HFFc6 (cell line): ENCODE data around the gene ZNF341. TPM values are rescaled to one million over a fixed set of nuclear protein-coding genes. Genes with fewer than 3 reads are reported as not detected.

Source experiments
- DNase-seq: peaks from one replicate; pipeline ENCODE4 v3.0.0-alpha.2; 2018
- H3K27ac Mint-ChIP-seq: 2 replicates; pipeline ENCODE4 v1.8.0; 2020; ENCODE audit warnings: mild to moderate bottlenecking, mixed read lengths
- H3K27me3 Mint-ChIP-seq: 2 replicates; pipeline ENCODE4 v1.8.0; 2021; ENCODE audit warnings: mild to moderate bottlenecking, moderate library complexity, mixed read lengths; ENCODE audit not compliant: insufficient read depth
- H3K36me3 Mint-ChIP-seq: 2 replicates; pipeline ENCODE4 v1.8.0; 2021; ENCODE audit warnings: low read depth, mixed read lengths
- H3K4me1 Mint-ChIP-seq: 2 replicates; pipeline ENCODE4 v1.8.0; 2020; ENCODE audit warnings: low read depth, mixed read lengths
- H3K4me3 Mint-ChIP-seq: 2 replicates; pipeline ENCODE4 v1.8.0; 2020; ENCODE audit warnings: mild to moderate bottlenecking, moderate library complexity, mixed read lengths
- H3K9me3 Mint-ChIP-seq: 2 replicates; pipeline ENCODE4 v1.8.0; 2020; ENCODE audit warnings: mild to moderate bottlenecking, mixed read lengths
- total RNA-seq, 6 experiments: library from RNA; stranded (reverse); fragmentation: NEBNext Ultra II Directional; extraction: Animal tissue kit (Norgen Biotek cat#: 25700); gene quantifications; 2 replicates in 1 of 6; 3 replicates in 5 of 6; pipeline ENCODE4 v1.2.3, GENCODE V29; 2021
- TF ChIP-seq, protein P1 (sequence below): fragments of 200-600 bp; sonication (generic); IDR thresholded peaks from 2 replicates; pipeline ENCODE4 v1.5.0; 2021; ENCODE audit warnings: antibody characterized with exemption, mild to moderate bottlenecking

The ZNF341 gene
- total RNA-seq, 6 experiments from 2014 or later: 3.2 to 4.1 (median 3.6) TPM

- TF ChIP-seq, protein P1, sequence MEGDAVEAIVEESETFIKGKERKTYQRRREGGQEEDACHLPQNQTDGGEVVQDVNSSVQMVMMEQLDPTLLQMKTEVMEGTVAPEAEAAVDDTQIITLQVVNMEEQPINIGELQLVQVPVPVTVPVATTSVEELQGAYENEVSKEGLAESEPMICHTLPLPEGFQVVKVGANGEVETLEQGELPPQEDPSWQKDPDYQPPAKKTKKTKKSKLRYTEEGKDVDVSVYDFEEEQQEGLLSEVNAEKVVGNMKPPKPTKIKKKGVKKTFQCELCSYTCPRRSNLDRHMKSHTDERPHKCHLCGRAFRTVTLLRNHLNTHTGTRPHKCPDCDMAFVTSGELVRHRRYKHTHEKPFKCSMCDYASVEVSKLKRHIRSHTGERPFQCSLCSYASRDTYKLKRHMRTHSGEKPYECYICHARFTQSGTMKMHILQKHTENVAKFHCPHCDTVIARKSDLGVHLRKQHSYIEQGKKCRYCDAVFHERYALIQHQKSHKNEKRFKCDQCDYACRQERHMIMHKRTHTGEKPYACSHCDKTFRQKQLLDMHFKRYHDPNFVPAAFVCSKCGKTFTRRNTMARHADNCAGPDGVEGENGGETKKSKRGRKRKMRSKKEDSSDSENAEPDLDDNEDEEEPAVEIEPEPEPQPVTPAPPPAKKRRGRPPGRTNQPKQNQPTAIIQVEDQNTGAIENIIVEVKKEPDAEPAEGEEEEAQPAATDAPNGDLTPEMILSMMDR: no peak
- peaks cover 3% of the 10 kb centered on the region for H3K27me3 Mint-ChIP-seq
- no peaks in the 10 kb centered on the region for H3K9me3 Mint-ChIP-seq
- H3K4me3 Mint-ChIP-seq: no peak overlapping the region; the same call in 1 of the 2 replicates
- DNase-seq: no peak
- no peak overlapping the region for H3K27ac Mint-ChIP-seq
- peaks cover 35% of the 10 kb centered on the region for H3K4me1 Mint-ChIP-seq
- H3K36me3 Mint-ChIP-seq: no peaks in the 10 kb centered on the region
Observed at GRCh38 chr20:33687370-33687915, 44.4 kb upstream of the ZNF341 start.

DNA sequence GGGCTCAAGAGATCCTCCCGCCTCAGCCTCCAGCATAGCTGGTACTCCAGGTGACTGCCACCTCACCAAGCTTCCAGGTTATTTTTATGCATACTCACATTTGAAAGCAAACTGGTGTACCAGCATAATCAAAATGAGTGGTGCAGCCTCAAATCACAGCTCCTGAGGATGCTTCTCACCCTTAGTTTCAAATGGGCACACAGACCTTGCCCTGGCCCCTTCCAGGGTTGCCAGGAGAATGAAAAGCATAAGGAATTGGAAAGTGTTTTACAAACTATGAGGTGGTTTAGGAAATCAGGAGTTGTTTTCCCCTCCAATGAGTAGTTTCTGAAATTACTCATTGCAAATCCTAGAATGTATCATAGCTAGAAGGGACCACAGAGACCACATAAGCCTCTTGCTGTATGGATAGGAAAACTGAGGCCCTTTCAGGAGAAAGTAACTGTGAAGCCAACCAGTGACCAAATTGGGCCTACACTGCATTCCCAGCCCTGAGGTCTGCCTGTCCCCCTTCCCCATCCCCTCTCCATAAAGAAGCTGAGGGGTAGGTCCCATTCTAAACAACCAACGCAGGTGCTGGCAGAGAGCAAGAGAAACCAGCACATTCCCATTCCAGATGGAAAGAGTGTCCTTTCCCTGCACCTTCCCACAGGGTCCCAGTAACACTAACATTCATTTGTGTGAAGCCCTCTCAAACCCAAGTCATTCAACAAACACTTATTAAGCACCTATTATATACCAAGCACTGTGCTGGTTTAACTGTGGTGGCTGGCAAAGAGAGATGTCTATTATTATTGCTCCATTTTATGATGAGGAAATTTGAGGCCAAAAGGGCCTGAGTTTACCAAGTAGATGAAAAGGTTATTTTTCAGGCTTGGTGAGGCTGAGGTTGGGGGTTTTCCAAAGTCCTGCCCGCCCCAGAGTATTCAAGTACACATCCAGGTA, 43.5 kb upstream of the ZNF341 start:
- no peaks in the 10 kb centered on the region for H3K9me3 Mint-ChIP-seq
- DNase-seq: no peak
- peaks cover 31% of the 10 kb centered on the region for H3K4me1 Mint-ChIP-seq
- no peaks in the 10 kb centered on the region for H3K36me3 Mint-ChIP-seq
- H3K4me3 Mint-ChIP-seq: no peak overlapping the region
- H3K27ac Mint-ChIP-seq: no peak overlapping the region
- TF ChIP-seq, protein P1: no peak
- peaks cover 3% of the 10 kb centered on the region for H3K27me3 Mint-ChIP-seq

DNA sequence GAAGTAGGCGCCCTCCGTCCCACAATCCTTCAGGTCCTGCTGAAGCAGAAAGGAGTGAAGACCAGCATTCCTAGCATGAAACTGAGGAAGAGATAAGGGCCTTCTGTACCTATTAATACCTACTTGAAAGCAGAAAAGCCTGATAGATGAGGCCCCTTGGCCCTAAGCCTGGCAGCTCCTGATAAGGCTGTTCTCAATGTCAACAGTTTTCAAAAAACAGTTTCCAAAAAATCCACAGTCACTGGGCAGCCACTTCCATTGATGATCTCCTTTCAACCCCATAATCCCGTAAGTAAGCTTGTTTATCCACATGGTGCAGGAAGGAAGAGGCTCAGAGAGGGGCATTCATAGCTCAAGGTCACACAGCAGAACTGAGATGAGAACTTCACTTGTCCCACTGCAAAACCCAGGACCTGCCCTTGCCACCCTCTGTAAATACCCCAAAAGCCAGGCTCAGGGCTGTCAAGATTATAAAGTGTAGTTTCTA, 42.8 kb upstream of the ZNF341 start:
- Mint-ChIP-seq H3K27ac (no peak overlapping the region), H3K36me3 (no peaks in the 10 kb centered on the region), H3K27me3 (peaks cover 3% of the 10 kb centered on the region), H3K4me1 (peaks cover 31% of the 10 kb centered on the region), H3K9me3 (no peaks in the 10 kb centered on the region), H3K4me3 (no peak overlapping the region)
- DNase-seq: no peak
- TF ChIP-seq, protein P1: no peak

DNA sequence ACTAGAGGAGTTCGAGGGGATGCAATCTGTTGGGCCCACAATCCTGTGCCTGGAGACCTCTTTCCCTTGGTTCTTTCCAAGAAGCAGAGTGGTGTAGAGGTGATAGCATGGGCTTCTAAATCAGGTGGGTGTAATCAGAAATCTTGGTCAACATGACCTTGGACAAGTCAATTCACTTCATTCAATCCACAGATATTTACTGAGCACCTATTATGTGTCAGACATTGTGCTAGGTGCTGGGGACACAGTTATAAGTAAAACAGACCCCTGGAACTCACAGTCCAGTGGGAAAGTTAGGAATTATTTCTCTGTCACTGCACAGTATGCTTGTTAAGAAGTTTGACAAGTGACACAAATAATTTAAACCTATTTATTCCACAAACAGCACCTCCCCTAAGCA, 42.3 kb upstream of the ZNF341 start:
- H3K9me3 Mint-ChIP-seq: no peaks in the 10 kb centered on the region
- no peaks in the 10 kb centered on the region for H3K36me3 Mint-ChIP-seq
- DNase-seq: no peak
- TF ChIP-seq, protein P1: no peak
- H3K4me1 Mint-ChIP-seq: peaks cover 26% of the 10 kb centered on the region
- H3K27ac Mint-ChIP-seq: no peak overlapping the region
- peaks cover 3% of the 10 kb centered on the region for H3K27me3 Mint-ChIP-seq
- H3K4me3 Mint-ChIP-seq: no peak overlapping the region

- H3K4me1 Mint-ChIP-seq: peaks cover 22% of the 10 kb centered on the region
- H3K9me3 Mint-ChIP-seq: no peaks in the 10 kb centered on the region
- H3K27me3 Mint-ChIP-seq: no peaks in the 10 kb centered on the region; the same call in 1 of the 2 replicates
- H3K36me3 Mint-ChIP-seq: no peaks in the 10 kb centered on the region
- TF ChIP-seq, protein P1: no peak
- DNase-seq: no peak
- no peak overlapping the region for H3K4me3 Mint-ChIP-seq
- H3K27ac Mint-ChIP-seq: no peak overlapping the region
Observed at GRCh38 chr20:33689973-33690372, 41.8 kb upstream of the ZNF341 start.
